ENCODE results near the gene FAM53B. TPM values are rescaled to one million over a fixed set of nuclear protein-coding genes. Genes with fewer than 3 reads are reported as not detected.

The FAM53B gene
- total RNA-seq, 2 experiments from 2014 or later, result 15.1 to 18.0 TPM

GRCh38 chr10:124697837-124698544 lies 46.2 kb downstream of the FAM53B start:
- H3K4me3 Mint-ChIP-seq, result no peak overlapping the region

GRCh38 chr10:124697443-124697836 lies 46.7 kb downstream of the FAM53B start:
- POLR2A ChIA-PET, result interaction anchor here (0.7 to 8.2 kb wide), 14 partner anchors 8 to 53 kb away, joined by 3 to 58 read pairs (median 7); no protein-coding TSS in a partner anchor
- peaks cover 92% of the 10 kb centered on the region for H3K4me1 Mint-ChIP-seq (ENCODE audit: low read depth)
- H3K27ac Mint-ChIP-seq, result peak overlapping the region; percentile 98
- H3K27me3 Mint-ChIP-seq, result no peaks in the 10 kb centered on the region
- TF ChIP-seq CTCF (IDR thresholded peaks at IDR 0.05), result no peak
- no peaks in the 10 kb centered on the region for H3K9me3 Mint-ChIP-seq
- CTCF ChIA-PET, result interaction anchor here (0.8 to 3.1 kb wide), 13 partner anchors 9 to 50 kb away, joined by 3 to 44 read pairs (median 5); no protein-coding TSS in a partner anchor
- DNase-seq, result no peak
- H3K36me3 Mint-ChIP-seq (ENCODE audit: low read depth), result peaks cover 36% of the 10 kb centered on the region
- ATAC-seq, result no peak
- H3K4me3 Mint-ChIP-seq, result peak overlapping the region; percentile 70
- intact Hi-C loops (cut with micrococcal nuclease), result loop anchor here (2.0 kb wide), 1 partner anchor 21 kb away; no protein-coding TSS in a partner anchor

More at GRCh38 chr10:124697837-124698544, 46.2 kb downstream of the FAM53B start:
- no peaks in the 10 kb centered on the region for H3K9me3 Mint-ChIP-seq
- no peak for TF ChIP-seq CTCF (IDR thresholded peaks at IDR 0.05)
- H3K36me3 Mint-ChIP-seq (ENCODE audit: low read depth), result peaks cover 40% of the 10 kb centered on the region
- H3K27ac Mint-ChIP-seq, result peak overlapping the region; percentile 98
- H3K4me1 Mint-ChIP-seq (ENCODE audit: low read depth), result peaks cover 93% of the 10 kb centered on the region
- peak; percentile 50 for ATAC-seq
- H3K27me3 Mint-ChIP-seq, result no peaks in the 10 kb centered on the region
- intact Hi-C loops (cut with micrococcal nuclease), result loop anchor here (2.0 kb wide), 1 partner anchor 21 kb away; no protein-coding TSS in a partner anchor
- peak; percentile 76 for DNase-seq
- ChIA-PET CTCF (interaction anchor here (0.7 to 3.1 kb wide), 10 partner anchors 10 to 52 kb away, joined by 3 to 44 read pairs (median 6); no protein-coding TSS in a partner anchor), POLR2A (interaction anchor here (0.6 to 8.2 kb wide), 12 partner anchors 9 to 54 kb away, joined by 3 to 58 read pairs (median 6); no protein-coding TSS in a partner anchor)

- TF ChIP-seq CTCF (IDR thresholded peaks at IDR 0.05), result no peak
- H3K4me1 Mint-ChIP-seq (ENCODE audit: low read depth), result peaks cover 87% of the 10 kb centered on the region
- no peaks in the 10 kb centered on the region for H3K27me3 Mint-ChIP-seq
- CTCF ChIA-PET, result interaction anchor here (0.6 to 3.1 kb wide), 18 partner anchors 8 to 54 kb away, joined by 3 to 44 read pairs (median 4); no protein-coding TSS in a partner anchor
- peak overlapping the region; percentile 98 for H3K27ac Mint-ChIP-seq
- DNase-seq (peak; percentile 60), ATAC-seq (peak; percentile 75)
- intact Hi-C loops (cut with micrococcal nuclease), result loop anchor here (2.0 kb wide), 1 partner anchor 22 kb away; no protein-coding TSS in a partner anchor
- H3K4me3 Mint-ChIP-seq, result peak overlapping the region; percentile 70
- peaks cover 32% of the 10 kb centered on the region for H3K36me3 Mint-ChIP-seq (ENCODE audit: low read depth)
- no peaks in the 10 kb centered on the region for H3K9me3 Mint-ChIP-seq
- POLR2A ChIA-PET, result interaction anchor here (0.9 to 8.2 kb wide), 16 partner anchors 8 to 53 kb away, joined by 3 to 58 read pairs (median 6); no protein-coding TSS in a partner anchor
These were observed 47.5 kb downstream of the FAM53B start for GRCh38 chr10:124696446-124697392.

- Mint-ChIP-seq H3K4me1 (ENCODE audit: low read depth) (peaks cover 84% of the 10 kb centered on the region), H3K36me3 (ENCODE audit: low read depth) (peaks cover 35% of the 10 kb centered on the region), H3K9me3 (no peaks in the 10 kb centered on the region), H3K27ac (peak overlapping the region; percentile 98), H3K27me3 (no peaks in the 10 kb centered on the region), H3K4me3 (peak overlapping the region; percentile 70)
- CTCF ChIA-PET, result interaction anchor here (1.3 kb wide), 1 partner anchor 16 kb away, joined by 5 read pairs; no protein-coding TSS in a partner anchor
- ATAC-seq, result no peak
- DNase-seq, result no peak
- no peak for TF ChIP-seq CTCF (IDR thresholded peaks at IDR 0.05)
- POLR2A ChIA-PET, result interaction anchor here (2.0 to 4.1 kb wide), 3 partner anchors 12 to 31 kb away, joined by 8 to 27 read pairs (median 14); no protein-coding TSS in a partner anchor
- intact Hi-C loops (cut with micrococcal nuclease), result no loop called here
These were observed 48.9 kb downstream of the FAM53B start for GRCh38 chr10:124695259-124695658.
